ENCODE results near the gene FER1L5.

Gene FER1L5

GRCh38 chr2:96642564-96643360 is at the start of gene FER1L5:
FER1L5 (plus strand) TSS chr2:96642764; CDS start chr2:96642837, 73 bp downstream.
- peak; percentile 97 for DNase-seq (ENCODE audit: insufficient read length, low spot score)
- peak; percentile 92 for FAIRE-seq

- FAIRE-seq: peak; percentile 31
- no peak for DNase-seq (ENCODE audit: insufficient read length, low spot score)
These were observed 48.3 kb upstream of the FER1L5 start for GRCh38 chr2:96594282-96594681.

GRCh38 chr2:96594691-96595152 is 47.8 kb upstream of the FER1L5 start:
- FAIRE-seq (no peak), DNase-seq (ENCODE audit: insufficient read length, low spot score) (no peak)

GRCh38 chr2:96596596-96596995 is 46.0 kb upstream of the FER1L5 start:
- no peak for DNase-seq (ENCODE audit: insufficient read length, low spot score)
- no peak for FAIRE-seq

GRCh38 chr2:96599941-96600340 is 42.6 kb upstream of the FER1L5 start:
- FAIRE-seq (no peak), DNase-seq (ENCODE audit: insufficient read length, low spot score) (no peak)

GRCh38 chr2:96601382-96602292 is 40.9 kb upstream of the FER1L5 start:
- FAIRE-seq: no peak
- no peak for DNase-seq (ENCODE audit: insufficient read length, low spot score)

GRCh38 chr2:96602330-96602823 is 40.2 kb upstream of the FER1L5 start:
- DNase-seq (ENCODE audit: insufficient read length, low spot score): no peak
- FAIRE-seq: no peak

- DNase-seq (ENCODE audit: insufficient read length, low spot score): no peak
These were observed 38.5 kb upstream of the FER1L5 start for GRCh38 chr2:96604104-96604503.

GRCh38 chr2:96608469-96609455 is 33.8 kb upstream of the FER1L5 start:
- FAIRE-seq: no peak
- DNase-seq (ENCODE audit: insufficient read length, low spot score): peak; percentile 54

More at GRCh38 chr2:96604104-96604503, 38.5 kb upstream of the FER1L5 start:
- no peak for FAIRE-seq

- DNase-seq (ENCODE audit: insufficient read length, low spot score) (no peak), FAIRE-seq (no peak)
These were observed 26.4 kb upstream of the FER1L5 start for GRCh38 chr2:96616128-96616527.

GRCh38 chr2:96616535-96616934 is 26.0 kb upstream of the FER1L5 start:
- FAIRE-seq (no peak), DNase-seq (ENCODE audit: insufficient read length, low spot score) (no peak)

GRCh38 chr2:96617012-96617411 is 25.6 kb upstream of the FER1L5 start:
- DNase-seq (ENCODE audit: insufficient read length, low spot score): no peak
- no peak for FAIRE-seq

GRCh38 chr2:96618596-96619283 is 23.8 kb upstream of the FER1L5 start:
- FAIRE-seq (no peak), DNase-seq (ENCODE audit: insufficient read length, low spot score) (no peak)

- FAIRE-seq: no peak
These were observed 20.0 kb upstream of the FER1L5 start for GRCh38 chr2:96622544-96622943.

GRCh38 chr2:96623116-96623515 is 19.4 kb upstream of the FER1L5 start:
- DNase-seq (ENCODE audit: insufficient read length, low spot score) (no peak), FAIRE-seq (no peak)

More at GRCh38 chr2:96622544-96622943, 20.0 kb upstream of the FER1L5 start:
- DNase-seq (ENCODE audit: insufficient read length, low spot score): no peak

GRCh38 chr2:96625571-96626552 is 16.7 kb upstream of the FER1L5 start:
- DNase-seq (ENCODE audit: insufficient read length, low spot score) (no peak), FAIRE-seq (no peak)

- FAIRE-seq (no peak), DNase-seq (ENCODE audit: insufficient read length, low spot score) (no peak)
These were observed 16.0 kb upstream of the FER1L5 start for GRCh38 chr2:96626553-96626942.

- FAIRE-seq: no peak
- DNase-seq (ENCODE audit: insufficient read length, low spot score): no peak
These were observed 10.6 kb upstream of the FER1L5 start for GRCh38 chr2:96631804-96632435.
